Astrocyte (in vitro differentiated cells and primary cell): ENCODE results near the gene PRAMEF20.
"Not testable (repeated sequence)": the region's sequence is repeated elsewhere in the genome, so short reads cannot be mapped to it uniquely, and the experiment has no call there.

Experiments used
- CTCF ChIP-seq: IDR thresholded peaks from 2 replicates; pipeline ENCODE4 v1.5.1; 2011; ENCODE audit warnings: low read depth, mild to moderate bottlenecking, inconsistent platforms, low read length, moderate library complexity; ENCODE audit not compliant: insufficient read depth
- EZH2 ChIP-seq: IDR thresholded peaks from 2 replicates; pipeline ENCODE4 v1.6.1; 2012; ENCODE audit warnings: mild to moderate bottlenecking, low read length, inconsistent platforms; ENCODE audit not compliant: insufficient read depth

- not testable (repeated sequence) for TF ChIP-seq CTCF, EZH2
Measured at GRCh38 chr1:13394761-13395160, 15.5 kb upstream of the PRAMEF20 start.
